HG02981 (cell line): ENCODE results near the gene IFI27L2.

Experiments used
- ATAC-seq: cut with Tn5 transposase; IDR thresholded peaks from one replicate; pipeline ENCODE4 v1.9.1; 2021; ENCODE audit warnings: mild to moderate bottlenecking, moderate library complexity; ENCODE audit not compliant: unreplicated experiment

Gene IFI27L2

GRCh38 chr14:94124582-94125377 is 4.6 kb downstream of the IFI27L2 start:
- no peak for ATAC-seq

DNA sequence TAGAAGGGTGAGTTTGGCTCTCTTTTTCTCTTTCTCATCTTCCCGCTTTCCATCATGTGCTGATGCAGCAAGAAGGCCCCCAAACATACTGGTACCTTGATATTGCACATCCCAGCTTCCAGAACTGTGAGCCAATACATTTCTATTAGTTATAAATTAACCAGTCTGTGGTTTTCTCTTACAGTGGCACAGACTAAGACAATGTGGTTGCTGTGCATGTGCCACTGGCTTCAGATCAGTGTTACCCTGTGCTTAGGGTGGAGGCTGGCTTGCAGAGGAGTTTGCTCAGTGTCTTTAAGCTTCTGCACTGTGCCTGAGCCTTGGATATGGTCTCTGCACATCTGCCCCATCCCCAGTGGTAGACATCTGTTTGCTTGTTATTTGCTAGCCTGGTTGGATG is 5.5 kb downstream of the IFI27L2 start:
- ATAC-seq, result no peak

DNA sequence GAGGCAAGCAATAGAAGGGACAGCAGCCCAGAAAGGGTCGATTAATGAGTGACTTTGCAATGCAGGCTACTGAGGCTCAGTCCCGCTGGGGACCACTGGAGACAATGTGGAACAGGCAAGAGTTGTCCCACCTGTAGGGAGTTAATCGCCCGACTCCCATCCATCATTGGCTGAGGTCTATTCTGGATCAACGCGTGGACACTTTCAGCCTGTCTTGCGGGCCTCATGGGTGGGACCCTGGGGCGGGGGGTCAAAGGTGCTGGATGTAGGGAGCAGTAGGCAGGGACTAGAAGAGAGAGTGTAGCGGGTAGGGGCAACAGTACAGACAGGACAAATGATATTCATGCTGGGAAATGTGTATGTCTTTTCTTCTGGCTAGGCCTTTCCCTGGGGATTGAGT is 6.1 kb downstream of the IFI27L2 start:
- no peak for ATAC-seq

DNA sequence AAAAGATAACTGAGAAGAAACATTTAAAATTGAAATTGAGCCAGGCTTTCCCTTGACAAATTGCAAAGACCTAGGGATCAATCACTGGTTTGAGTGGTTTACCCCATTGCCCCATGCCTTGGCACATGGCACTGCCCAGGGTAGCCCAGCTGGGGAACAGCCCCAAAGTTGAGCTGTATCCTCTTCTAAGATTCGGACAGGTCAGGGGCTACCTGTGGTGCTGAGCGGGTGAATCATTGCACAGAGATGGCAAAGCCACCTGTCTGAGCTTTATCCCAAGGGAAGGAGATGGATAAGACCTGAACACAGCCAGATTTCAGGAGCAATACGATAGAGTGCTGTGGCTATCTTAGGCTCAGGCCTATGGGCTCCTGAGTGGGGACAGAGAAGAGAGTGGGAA is 7.0 kb downstream of the IFI27L2 start:
- ATAC-seq, result no peak

- no peak for ATAC-seq
These were observed 7.9 kb downstream of the IFI27L2 start for GRCh38 chr14:94121485-94121884.

- no peak for ATAC-seq
These were observed 8.6 kb downstream of the IFI27L2 start for GRCh38 chr14:94120667-94121340.

DNA sequence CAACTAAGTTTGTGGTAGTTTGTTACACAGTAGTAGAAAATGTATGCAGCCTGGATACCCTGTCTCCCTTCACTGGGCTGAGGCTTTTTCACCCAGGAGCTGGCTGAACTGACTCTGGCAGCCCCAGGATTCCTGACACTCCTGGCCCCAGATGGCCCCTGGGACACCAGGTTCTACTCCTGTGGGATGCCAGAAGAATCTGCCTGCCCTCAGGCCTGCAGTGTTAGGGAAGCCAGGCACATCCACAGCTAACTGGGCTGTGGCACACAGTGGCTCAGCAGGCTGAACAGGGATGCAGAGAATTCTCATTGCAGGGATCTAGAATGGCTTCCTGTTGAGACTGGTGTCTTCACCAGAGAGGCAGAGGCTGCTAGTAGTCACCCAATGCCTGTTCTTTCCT is 10.3 kb downstream of the IFI27L2 start:
- no peak for ATAC-seq

GRCh38 chr14:94117856-94118255 is 11.5 kb downstream of the IFI27L2 start:
- no peak for ATAC-seq

DNA sequence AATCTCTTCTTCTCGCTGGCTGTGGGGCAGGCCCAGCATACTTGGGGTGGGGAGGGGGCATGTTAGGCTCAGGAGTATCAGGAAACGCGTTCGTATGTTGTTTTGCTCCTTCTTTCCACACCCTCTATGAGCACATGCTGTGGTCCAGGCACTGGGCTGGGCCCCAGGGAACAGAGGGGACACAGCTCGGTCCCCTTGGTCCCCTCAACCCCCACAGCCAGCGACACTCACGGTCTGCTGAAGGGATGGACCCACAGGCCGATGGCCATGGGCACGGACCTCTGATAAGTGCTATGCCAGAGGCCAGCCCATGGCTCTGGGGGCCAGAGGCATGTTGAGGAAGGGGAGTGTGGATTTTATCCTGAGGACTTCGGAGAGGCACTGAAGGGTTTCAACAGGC is 12.7 kb downstream of the IFI27L2 start:
- ATAC-seq, result no peak

- ATAC-seq, result no peak
These were observed 13.8 kb downstream of the IFI27L2 start for GRCh38 chr14:94115631-94116030.

DNA sequence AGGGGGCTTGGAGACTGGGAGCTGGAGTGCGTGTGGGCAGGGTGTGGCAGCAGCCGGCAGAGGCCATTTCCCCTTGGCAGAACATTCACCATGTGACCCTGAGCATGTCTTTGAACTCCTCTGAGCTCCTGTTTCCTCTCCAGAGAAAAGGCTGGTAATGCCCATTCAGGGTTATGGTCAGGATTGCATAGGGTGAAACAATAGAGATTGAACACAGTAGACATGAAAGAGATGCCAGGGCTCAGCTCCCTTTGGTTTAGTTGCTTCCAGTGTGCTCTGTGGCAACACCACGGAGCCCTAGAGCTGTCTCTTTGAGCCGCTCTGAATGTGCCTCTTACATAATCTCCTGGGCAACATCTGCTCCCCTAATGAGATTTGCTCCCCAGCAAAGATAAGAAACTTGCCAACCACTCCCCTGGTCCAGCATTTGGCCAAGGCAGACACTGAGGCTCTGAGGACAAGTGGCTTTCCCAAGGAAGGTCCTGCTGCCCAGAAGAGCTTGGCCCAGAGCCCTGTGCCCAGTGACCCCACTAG is 14.3 kb downstream of the IFI27L2 start:
- no peak for ATAC-seq

DNA sequence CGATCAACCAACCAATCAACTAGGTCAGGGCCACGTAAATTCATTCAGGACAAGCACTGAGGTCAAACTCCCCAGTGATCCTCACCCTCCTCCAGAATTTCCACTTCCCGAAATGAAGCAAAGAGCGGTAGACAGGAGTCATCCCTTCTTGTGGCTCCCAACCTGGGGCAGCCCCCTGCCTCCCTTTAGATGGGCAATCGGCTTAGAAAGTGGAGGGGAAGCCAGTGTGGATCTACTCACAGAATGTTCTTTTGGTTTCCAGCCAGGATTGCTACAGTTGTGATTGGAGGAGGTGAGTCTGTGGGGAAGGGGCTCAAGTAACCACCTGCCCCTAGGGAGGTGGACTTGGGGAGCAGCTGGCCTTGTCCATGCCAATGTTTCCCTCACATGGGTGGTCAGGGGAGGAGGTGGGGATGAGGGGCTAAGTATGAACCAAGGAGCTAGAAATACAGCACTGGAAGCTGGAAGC is 14.8 kb downstream of the IFI27L2 start:
- ATAC-seq, result no peak

DNA sequence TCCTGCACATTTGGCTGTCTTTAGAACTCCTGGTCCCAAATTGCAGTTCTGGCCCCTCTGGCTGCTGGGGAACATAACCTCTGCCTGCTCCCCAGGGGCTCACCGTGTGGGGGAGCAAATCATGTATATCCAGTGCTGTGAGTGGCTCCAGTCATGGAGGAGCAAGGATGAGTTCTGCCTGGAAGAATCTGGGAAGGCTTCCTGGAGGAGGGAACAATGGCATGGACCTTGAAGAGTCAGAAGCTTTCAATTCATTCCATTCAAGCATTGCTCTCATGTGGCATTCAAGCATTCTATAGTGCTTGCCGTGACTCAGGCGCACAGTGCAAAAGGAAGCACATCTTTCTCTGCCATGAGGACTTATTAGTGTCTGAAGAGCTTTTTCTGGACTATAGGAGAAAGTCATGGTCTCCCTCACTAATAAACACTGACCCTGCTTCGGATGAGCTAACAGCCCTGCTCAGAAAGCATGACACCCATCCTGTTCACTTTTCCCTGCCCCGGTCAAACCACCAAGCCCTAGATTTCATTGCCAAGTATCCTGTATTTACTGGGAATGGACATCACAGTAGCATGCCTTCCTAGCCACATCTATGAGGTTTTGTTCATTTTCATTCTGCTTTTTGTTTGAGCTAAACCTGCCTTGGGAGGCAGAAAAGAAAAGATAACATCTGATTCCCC is 15.4 kb downstream of the IFI27L2 start:
- ATAC-seq, result no peak

DNA sequence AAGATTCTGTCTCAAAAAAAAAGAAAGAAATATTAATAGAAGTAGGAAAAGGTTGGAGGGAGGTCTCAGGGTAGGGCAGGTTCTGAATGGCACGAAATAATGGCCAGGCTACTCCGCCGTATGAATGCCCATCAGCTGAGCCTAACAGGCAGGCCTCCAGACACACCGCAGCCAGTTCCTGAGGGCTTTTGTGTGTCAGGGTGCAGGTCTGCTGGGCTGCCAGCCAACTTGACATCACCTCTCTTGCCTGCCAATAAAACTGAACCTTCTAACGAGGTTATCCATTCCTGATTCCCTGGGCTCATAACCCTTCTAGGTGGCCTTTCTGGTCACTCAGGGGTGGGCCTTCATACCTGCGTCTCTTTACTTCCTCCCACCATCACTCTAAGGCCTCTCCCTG is 15.9 kb downstream of the IFI27L2 start:
- no peak for ATAC-seq

GRCh38 chr14:94113073-94113472 is 16.3 kb downstream of the IFI27L2 start:
- ATAC-seq, result no peak

GRCh38 chr14:94112513-94113063 is 16.8 kb downstream of the IFI27L2 start:
- ATAC-seq, result no peak

- ATAC-seq, result no peak
These were observed 17.9 kb downstream of the IFI27L2 start for GRCh38 chr14:94111276-94112095.

DNA sequence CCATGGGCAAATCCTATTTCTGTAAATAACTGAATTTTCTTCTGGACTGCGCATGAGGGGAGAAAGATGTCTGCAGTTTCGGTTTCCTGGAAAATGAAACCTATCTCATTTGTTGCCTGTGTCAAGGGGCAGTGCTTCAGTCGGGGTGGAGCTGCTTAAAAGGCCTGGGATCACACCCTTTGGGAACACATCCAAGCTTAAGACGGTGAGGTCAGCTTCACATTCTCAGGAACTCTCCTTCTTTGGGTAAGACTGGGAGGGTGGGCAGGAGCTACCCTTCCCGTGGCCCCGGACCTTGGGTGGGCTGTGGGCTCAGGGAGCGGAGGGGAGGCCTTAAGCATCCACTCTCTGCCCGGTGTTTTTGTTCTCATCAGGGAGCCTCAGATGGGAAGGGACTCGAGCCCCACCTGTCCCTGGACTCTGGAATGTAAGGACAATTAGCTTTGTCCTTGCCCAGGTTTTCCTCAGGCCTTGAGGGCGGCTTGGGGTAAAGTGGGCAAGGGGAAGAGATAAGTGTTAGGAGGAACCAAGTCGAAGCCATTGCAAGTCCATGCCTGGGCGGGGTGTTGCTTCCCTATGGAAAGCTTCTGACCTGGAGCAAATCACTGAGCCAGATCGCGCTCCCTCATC is 18.7 kb downstream of the IFI27L2 start, which contains the start of gene IFI27:
Gene IFI27 (plus strand): TSS at position 185 of the 630 bp plus-strand sequence.
- ATAC-seq, result no peak

GRCh38 chr14:94109915-94110250 is 19.5 kb downstream of the IFI27L2 start:
- no peak for ATAC-seq

- no peak for ATAC-seq
These were observed 24.7 kb downstream of the IFI27L2 start for GRCh38 chr14:94104731-94105130.
